NT2/D1 (cell line): ENCODE data around the gene TECR.

Experiments
- DNase-seq: peaks from one replicate; pipeline ENCODE4 v3.0.0-alpha.2; 2011; ENCODE audit warnings: low read depth, low spot score
- H3K27me3 ChIP-seq: 2 replicates; pipeline ENCODE4 v1.6.0; 2011; ENCODE audit warnings: mild to moderate bottlenecking; ENCODE audit not compliant: insufficient read length, insufficient read depth
- H3K36me3 ChIP-seq: 2 replicates; pipeline ENCODE4 v1.6.1; 2011; ENCODE audit warnings: mild to moderate bottlenecking, low read length, mixed read lengths; ENCODE audit not compliant: insufficient read depth, insufficient read length
- H3K4me1 ChIP-seq: 2 replicates; pipeline ENCODE4 v1.5.1; 2011; ENCODE audit not compliant: insufficient read depth, insufficient read length
- H3K4me3 ChIP-seq: 2 replicates; pipeline ENCODE4 v1.5.1; 2011; ENCODE audit warnings: low read depth; ENCODE audit not compliant: insufficient read length
- H3K9ac ChIP-seq: 2 replicates; pipeline ENCODE4 v1.6.0; 2011; ENCODE audit warnings: low read depth; ENCODE audit not compliant: insufficient read length
- H3K9me3 ChIP-seq: 2 replicates; pipeline ENCODE4 v1.5.1; 2011; ENCODE audit warnings: mild to moderate bottlenecking, low read length; ENCODE audit not compliant: insufficient read depth
- SUZ12 ChIP-seq: IDR thresholded peaks from 2 replicates; pipeline ENCODE4 v1.6.1; 2011; ENCODE audit not compliant: insufficient read length, insufficient read depth; ENCODE audit errors: extremely low read depth
- YY1 ChIP-seq: IDR thresholded peaks from 2 replicates; pipeline ENCODE4 v1.6.1; 2011; ENCODE audit not compliant: insufficient read length, insufficient read depth
- ZNF274 ChIP-seq: IDR thresholded peaks from 2 replicates; pipeline ENCODE4 v1.6.1; 2011; ENCODE audit warnings: mild to moderate bottlenecking, low read depth, low read length

The TECR gene

GRCh38 chr19:14614099-14614412, 84.7 kb downstream of the TECR start:
- H3K4me1 ChIP-seq = no peaks in the 10 kb centered on the region
- no peak for DNase-seq
- peaks cover 4% of the 10 kb centered on the region; the same call in 1 of the 2 replicates for H3K9me3 ChIP-seq
- no peak overlapping the region for H3K9ac ChIP-seq
- no peaks in the 10 kb centered on the region for H3K27me3 ChIP-seq
- H3K36me3 ChIP-seq = no peaks in the 10 kb centered on the region
- H3K4me3 ChIP-seq = no peak overlapping the region
- no peak for TF ChIP-seq SUZ12
- TF ChIP-seq ZNF274 = no peak
- TF ChIP-seq YY1 = no peak
